Fibroblast of skin of left biceps (primary cell): ENCODE data around the gene SSC5D.
A peak's percentile ranks its signal among the peaks of the same experiment; 100 is the strongest.

Source experiments
- DNase-seq, 2 experiments: peaks; one replicate each; pipeline ENCODE4 v3.0.0-alpha.2; 2013; ENCODE audit warnings: low read depth in 2 of 2

Gene SSC5D

GRCh38 chr19:55473225-55474012 is 14.8 kb upstream of the SSC5D start:
- no peak for DNase-seq

GRCh38 chr19:55474269-55475265 is 13.7 kb upstream of the SSC5D start:
- no peak for DNase-seq

GRCh38 chr19:55476100-55476775 is 12.0 kb upstream of the SSC5D start, which contains the start of gene ZNF628:
ZNF628 (plus strand) TSS chr19:55476617; CDS start chr19:55479911, 3,294 bp downstream.
- peak; percentile 96 to 97 for DNase-seq

GRCh38 chr19:55477905-55478304 is 10.3 kb upstream of the SSC5D start:
- DNase-seq = no peak

- DNase-seq = no peak
Measured at GRCh38 chr19:55478364-55478763, 9.9 kb upstream of the SSC5D start.

- no peak for DNase-seq
Measured at GRCh38 chr19:55479045-55479444, 9.2 kb upstream of the SSC5D start.

- DNase-seq = no peak
Measured at GRCh38 chr19:55479451-55480230, 8.6 kb upstream of the SSC5D start.

- DNase-seq = no peak
Measured at GRCh38 chr19:55481148-55481793, 7.0 kb upstream of the SSC5D start.

GRCh38 chr19:55481794-55482155 is 6.5 kb upstream of the SSC5D start:
- DNase-seq = no peak

GRCh38 chr19:55482156-55482961 is 5.9 kb upstream of the SSC5D start:
- DNase-seq = no peak

- DNase-seq = no peak
Measured at GRCh38 chr19:55482967-55483705, 5.1 kb upstream of the SSC5D start.

GRCh38 chr19:55483706-55484592 is 4.3 kb upstream of the SSC5D start:
- DNase-seq = no peak

GRCh38 chr19:55484593-55485438 is 3.4 kb upstream of the SSC5D start, which contains the start of gene NAT14:
NAT14 (plus strand) TSS chr19:55485188; CDS start chr19:55485709, 521 bp downstream.
- DNase-seq = no peak

GRCh38 chr19:55485439-55486011 is 2.7 kb upstream of the SSC5D start:
- DNase-seq = no peak

- no peak for DNase-seq
Measured at GRCh38 chr19:55486043-55486970, 1.9 kb upstream of the SSC5D start.
